Lung (tissue), 12 donors: ENCODE results near the gene SURF4. TPM values are rescaled to one million over a fixed set of nuclear protein-coding genes. Genes with fewer than 3 reads are reported as not detected.
"Not testable (repeated sequence)": the region's sequence is repeated elsewhere in the genome, so short reads cannot be mapped to it uniquely, and the experiment has no call there.

ENCODE experiments used
- ATAC-seq: fragments of 200-7000 bp; cut with Tn5 transposase; one replicate; pipeline ENCODE4 v1.9.1; 2020; ENCODE audit warnings: moderate number of reproducible peaks; ENCODE audit not compliant: insufficient read depth, low FRiP score
- DNase-seq, 3 donors: peaks; one replicate each; pipeline ENCODE4 v3.0.0-alpha.2; 2013 to 2017
- H3K27ac ChIP-seq, 2 donors: one replicate each; pipeline ENCODE4 v1.5.1; 2013; ENCODE audit warnings: mild to moderate bottlenecking in 2 of 2, moderate library complexity in 2 of 2, control low read depth in 1 of 2, inconsistent platforms in 1 of 2, low read depth in 1 of 2, low read length in 1 of 2
- H3K27me3 ChIP-seq, 3 donors: one replicate each; pipeline ENCODE4 v1.5.1; 2013; ENCODE audit warnings: low read length in 2 of 3; ENCODE audit not compliant: control insufficient read depth in 3 of 3, insufficient read depth in 3 of 3
- H3K36me3 ChIP-seq, 4 donors: one replicate each; pipeline ENCODE4 v1.5.1; 2013; ENCODE audit warnings: low read length in 4 of 4, mild to moderate bottlenecking in 1 of 4, moderate library complexity in 1 of 4; ENCODE audit not compliant: control insufficient read depth in 4 of 4, insufficient read depth in 4 of 4
- H3K4me1 ChIP-seq, 5 donors: one replicate each; pipeline ENCODE4 v1.5.1; 2013; ENCODE audit warnings: low read length in 5 of 5, mild to moderate bottlenecking in 2 of 5, moderate library complexity in 1 of 5; ENCODE audit not compliant: control insufficient read depth in 5 of 5, insufficient read depth in 5 of 5
- H3K4me3 ChIP-seq: one replicate; pipeline ENCODE4 v1.5.1; 2013; ENCODE audit warnings: mild to moderate bottlenecking, control low read depth, moderate library complexity
- H3K9ac ChIP-seq, 2 donors: one replicate each; pipeline ENCODE4 v1.5.1; 2013; ENCODE audit warnings: low read length in 2 of 2, control low read depth in 1 of 2; ENCODE audit not compliant: insufficient read depth in 1 of 2
- H3K9me3 ChIP-seq, 4 donors: one replicate each; pipeline ENCODE4 v1.5.1; 2013; ENCODE audit warnings: low read length in 3 of 4, mild to moderate bottlenecking in 1 of 4, moderate library complexity in 1 of 4; ENCODE audit not compliant: control insufficient read depth in 4 of 4, insufficient read depth in 3 of 4
- CTCF ChIP-seq: IDR thresholded peaks from 2 replicates; pipeline ENCODE4 v1.5.1; 2012; ENCODE audit warnings: mild to moderate bottlenecking; ENCODE audit errors: control extremely low read depth, extremely low read depth
- WGBS, 2 donors: extraction: QIAGEN DNeasy Blood & Tissue Kit; methylation state at CpG; one replicate each; pipeline ENCODE4 v1.1.7; 2013; 5-methylcytosine and 5-hydroxymethylcytosine counted together
- polyA plus RNA-seq, 2 donors: library from polyadenylated mRNA; stranded (reverse); fragments of 200-250 nt; gene quantifications; one replicate each; pipeline ENCODE4 v1.2.1, GENCODE V29; 2013
- total RNA-seq, 2 donors: library from RNA; depleted of rRNA in 1 of 2; stranded (reverse); fragments of >200 nt in 1 of 2; gene quantifications; one replicate each; pipeline ENCODE4 v1.2.1, GENCODE V29; 2014 to 2021
- donor health status: control.
- donor health status: control.
- donor health status: Bipolar disorder and iron deficiency.
- donor health status: healthy.
- donor health status: DM: yes; HTN: yes; CAD: no.

Gene SURF4
- total and polyA plus RNA-seq, 4 donors = 87.4 to 222 (median 174) TPM

GRCh38 chr9:133378408-133378962 is 2.6 kb upstream of the SURF4 start:
- 53 to 73% methylated on average over 1 of the region's 1 CpG for WGBS, 2 donors
- peaks cover 0 to 19% (median 0%) of the 10 kb centered on the region in 5 donors for H3K4me1 ChIP-seq
- no peak overlapping the region for H3K4me3 ChIP-seq
- no peak for DNase-seq
- no peak overlapping the region for H3K9ac ChIP-seq
- H3K9me3 ChIP-seq = no peaks in the 10 kb centered on the region
- no peak for TF ChIP-seq CTCF
- H3K36me3 ChIP-seq = peaks cover 0 to 2% (median under 1%) of the 10 kb centered on the region in 4 donors
- ATAC-seq = no peak
- no peaks in the 10 kb centered on the region for H3K27me3 ChIP-seq
- H3K27ac ChIP-seq = no peak overlapping the region

DNA sequence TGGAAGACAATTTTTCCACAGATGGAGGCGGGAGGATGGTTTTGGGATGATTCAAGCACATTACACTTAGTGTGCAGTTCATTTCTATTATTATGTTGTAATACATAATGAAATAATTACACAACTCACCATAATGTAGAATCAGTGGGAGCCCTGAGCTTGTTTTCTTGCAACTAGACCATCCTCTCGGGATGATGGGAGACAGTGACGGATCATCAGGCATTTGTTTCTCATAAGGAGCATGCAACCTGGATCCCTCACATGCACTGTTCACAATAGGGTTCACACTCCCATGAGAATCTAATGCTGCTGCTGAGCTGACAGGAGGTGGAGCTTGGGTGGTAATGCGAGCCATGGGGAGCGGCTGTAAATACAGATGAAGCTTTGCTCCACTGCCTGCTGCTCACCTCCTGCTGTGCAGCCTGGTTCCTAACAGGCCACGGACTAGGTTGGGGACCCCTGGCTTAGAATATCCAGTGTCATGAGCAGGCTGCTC is 1.9 kb upstream of the SURF4 start:
- no peak overlapping the region for H3K9ac ChIP-seq

GRCh38 chr9:133377280-133377679 is 1.4 kb upstream of the SURF4 start:
- peaks cover 0 to 21% (median 3%) of the 10 kb centered on the region in 5 donors for H3K4me1 ChIP-seq
- not testable (repeated sequence) for H3K9me3 ChIP-seq, H3K27me3 ChIP-seq, H3K9ac ChIP-seq, DNase-seq, H3K27ac ChIP-seq, ATAC-seq, H3K4me3 ChIP-seq
- H3K36me3 ChIP-seq = peaks cover 0 to 13% (median 5%) of the 10 kb centered on the region in 4 donors
- WGBS, 2 donors = 91 to 94% methylated on average over 14 of the region's 14 CpGs

More for the DNA sequence above, 1.9 kb upstream of the SURF4 start:
- DNase-seq (no peak), ATAC-seq (no peak)
- H3K4me3 ChIP-seq = no peak overlapping the region
- no peak for TF ChIP-seq CTCF
- peaks cover 0 to 8% (median 4%) of the 10 kb centered on the region in 4 donors for H3K36me3 ChIP-seq
- no peak overlapping the region for H3K27ac ChIP-seq
- WGBS, 2 donors = 79 to 83% methylated on average over 6 of the region's 6 CpGs
- no peaks in the 10 kb centered on the region for H3K9me3 ChIP-seq
- peaks cover 0 to 19% (median 1%) of the 10 kb centered on the region in 5 donors for H3K4me1 ChIP-seq
- H3K27me3 ChIP-seq = no peaks in the 10 kb centered on the region

DNA sequence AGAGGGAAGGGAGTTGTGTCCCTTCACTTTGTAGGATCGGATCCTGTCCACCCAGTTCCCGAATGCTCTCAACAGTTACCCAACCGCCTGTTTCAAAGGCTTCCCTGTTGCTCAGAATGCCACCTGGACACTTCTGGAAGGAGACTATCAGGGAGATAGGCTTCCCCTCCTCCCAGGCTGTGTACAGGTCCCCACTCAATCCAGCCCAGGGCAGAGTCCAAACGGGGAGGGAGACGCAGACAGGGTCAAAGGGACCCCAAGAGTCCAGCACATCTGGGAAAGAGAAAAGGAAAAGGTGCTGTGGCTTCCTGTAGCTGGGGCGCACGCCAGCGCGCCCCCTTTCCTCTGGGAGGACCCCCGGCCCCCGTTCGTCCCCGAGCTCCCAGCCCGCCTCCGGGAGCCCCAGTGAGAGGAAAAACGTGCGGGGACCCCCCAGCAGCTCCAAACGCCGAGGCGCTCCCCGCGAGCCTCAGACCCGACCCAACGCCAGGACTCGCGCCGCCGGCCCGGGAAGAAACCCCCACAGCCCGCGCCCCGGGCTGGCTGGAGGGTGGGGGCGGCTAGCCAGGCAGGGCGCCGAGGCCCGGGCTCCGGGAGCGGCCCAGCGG is 640 bp downstream of the SURF4 start:
- ATAC-seq (no peak), DNase-seq (peak; percentile 43 to 50 (median 44))
- H3K4me1 ChIP-seq = peaks cover 5 to 30% (median 12%) of the 10 kb centered on the region in 5 donors

More for the DNA sequence above, 640 bp downstream of the SURF4 start:
- H3K9ac ChIP-seq = peak overlapping the region; percentile 84 to 85
- H3K9me3 ChIP-seq = no peaks in the 10 kb centered on the region
- H3K4me3 ChIP-seq = peak overlapping the region; percentile 87
- peaks cover 0 to 21% (median 7%) of the 10 kb centered on the region in 4 donors for H3K36me3 ChIP-seq
- no peak for TF ChIP-seq CTCF
- WGBS, 2 donors = 0% methylated on average over 31 to 39 of the region's 39 CpGs
- no peaks in the 10 kb centered on the region for H3K27me3 ChIP-seq
- peak overlapping the region; percentile 95 to 96 for H3K27ac ChIP-seq
